ENCODE results near the gene MIA2. TPM values are rescaled to one million over a fixed set of nuclear protein-coding genes. Genes with fewer than 3 reads are reported as not detected.

Gene MIA2
- polyA plus RNA-seq, 1 donor, result 16.3 TPM

Other genes with a start within 250 kb of the MIA2 start
- 71.7 TPM for gene SEC23A, start 130.7 kb upstream of the MIA2 start, polyA plus RNA-seq (ENCODE audit: insufficient read length)
- gene GEMIN2, start 119.6 kb upstream of the MIA2 start, polyA plus RNA-seq (ENCODE audit: insufficient read length), result 19.5 TPM
- gene TRAPPC6B, start 63.6 kb upstream of the MIA2 start, polyA plus RNA-seq (ENCODE audit: insufficient read length), result 20.9 TPM
- 80.4 TPM for gene PNN, start 58.7 kb upstream of the MIA2 start, polyA plus RNA-seq (ENCODE audit: insufficient read length)
- 4.4 TPM for gene FBXO33, start 198.5 kb downstream of the MIA2 start, polyA plus RNA-seq (ENCODE audit: insufficient read length)